WTC11 (cell line): ENCODE results near the gene PCSK7. TPM values are rescaled to one million over a fixed set of nuclear protein-coding genes. Genes with fewer than 3 reads are reported as not detected.

ENCODE experiments used
- ATAC-seq: fragments of 200-7000 bp; cut with Tn5 transposase; 2 replicates; pipeline ENCODE4 v1.10.0; 2021; ENCODE audit warnings: mild to moderate bottlenecking, moderate library complexity
- CTCF ChIA-PET: fragments of 300-600 bp; sonication (Branson Sonifier 250); formaldehyde crosslinking; loops from one replicate; lab custom pipeline; 2021; ENCODE audit warnings: antibody characterized with exemption; lab: Charles Lee
- POLR2A ChIA-PET: fragments of 350-600 bp; sonication (Branson Sonifier 250); formaldehyde crosslinking; loops from one replicate; lab custom pipeline; 2021; ENCODE audit warnings: antibody characterized with exemption; lab: Charles Lee
- DNase-seq: peaks from one replicate; pipeline ENCODE4 v3.0.0; 2021; ENCODE audit warnings: low spot score
- H3K27ac Mint-ChIP-seq: 2 replicates; pipeline ENCODE4 v1.8.0; 2021; ENCODE audit warnings: mixed read lengths
- H3K27me3 Mint-ChIP-seq: 2 replicates; pipeline ENCODE4 v1.8.0; 2021; ENCODE audit warnings: low read depth, mild to moderate bottlenecking, moderate library complexity, mixed read lengths
- H3K36me3 Mint-ChIP-seq: 2 replicates; pipeline ENCODE4 v1.8.0; 2021; ENCODE audit warnings: mixed read lengths
- H3K4me1 Mint-ChIP-seq: 2 replicates; pipeline ENCODE4 v1.8.0; 2022; ENCODE audit warnings: mixed read lengths
- H3K4me3 Mint-ChIP-seq: 2 replicates; pipeline ENCODE4 v1.8.0; 2021; ENCODE audit warnings: mild to moderate bottlenecking, moderate library complexity, mixed read lengths
- H3K9me3 Mint-ChIP-seq: 2 replicates; pipeline ENCODE4 v1.8.0; 2021; ENCODE audit warnings: mixed read lengths
- E2F4 ChIP-seq: sonication (generic); formaldehyde crosslinking; IDR thresholded peaks from 2 replicates; pipeline ENCODE4 v1.8.1; 2022; ENCODE audit warnings: low read depth, mild to moderate bottlenecking, moderate library complexity, missing genetic modification reagents, borderline replicate concordance
- ELF4 ChIP-seq: sonication (generic); formaldehyde crosslinking; IDR thresholded peaks from 2 replicates; pipeline ENCODE4 v1.8.1; 2022; ENCODE audit warnings: low read depth, mild to moderate bottlenecking, moderate library complexity, missing genetic modification reagents
- EMX1 ChIP-seq: fragments of 250-450 bp; sonication (Bioruptor Pico); IDR thresholded peaks from 2 replicates; pipeline ENCODE4 v1.8.0; 2021; ENCODE audit warnings: mild to moderate bottlenecking
- ERG ChIP-seq: fragments of 250-450 bp; sonication (Bioruptor Pico); IDR thresholded peaks from 2 replicates; pipeline ENCODE4 v1.8.0; 2021; ENCODE audit warnings: mild to moderate bottlenecking
- GTF2I ChIP-seq: fragments of 250-450 bp; sonication (Bioruptor Pico); conservative IDR thresholded peaks from 2 replicates; pipeline ENCODE4 v1.4.0; 2021; ENCODE audit warnings: mild to moderate bottlenecking
- HMGA2 ChIP-seq: fragments of 250-450 bp; sonication (Bioruptor Pico); IDR thresholded peaks from 2 replicates; pipeline ENCODE4 v1.4.0; 2021; ENCODE audit warnings: mild to moderate bottlenecking, moderate library complexity
- IRF2 ChIP-seq: sonication (generic); formaldehyde crosslinking; IDR thresholded peaks from 2 replicates; pipeline ENCODE4 v1.8.0; 2022; ENCODE audit warnings: low read depth, missing genetic modification reagents, borderline replicate concordance
- NFYB ChIP-seq: sonication (generic); formaldehyde crosslinking; conservative IDR thresholded peaks from 2 replicates; pipeline ENCODE4 v1.8.0; 2022; ENCODE audit warnings: low read depth, missing genetic modification reagents
- PRDM15 ChIP-seq: sonication (generic); formaldehyde crosslinking; IDR thresholded peaks from 2 replicates; pipeline ENCODE4 v1.8.0; 2022; ENCODE audit warnings: missing genetic modification reagents
- PRRX2 ChIP-seq: fragments of 250-450 bp; sonication (Bioruptor Pico); IDR thresholded peaks from 2 replicates; pipeline ENCODE4 v1.8.0; 2021; ENCODE audit warnings: mild to moderate bottlenecking
- RORB ChIP-seq: fragments of 250-450 bp; sonication (Bioruptor Pico); IDR thresholded peaks from 2 replicates; pipeline ENCODE4 v1.9.0; 2021; ENCODE audit warnings: mild to moderate bottlenecking
- SMAD3 ChIP-seq: sonication (generic); formaldehyde crosslinking; IDR thresholded peaks from 2 replicates; pipeline ENCODE4 v1.8.0; 2022; ENCODE audit warnings: missing genetic modification reagents, mild to moderate bottlenecking, borderline replicate concordance
- TCF7 ChIP-seq: sonication (generic); formaldehyde crosslinking; IDR thresholded peaks from 2 replicates; pipeline ENCODE4 v1.8.0; 2022; ENCODE audit warnings: mild to moderate bottlenecking, low read depth, missing genetic modification reagents, moderate library complexity
- ZNF121 ChIP-seq: sonication (generic); formaldehyde crosslinking; IDR thresholded peaks from 2 replicates; pipeline ENCODE4 v1.8.0; 2023; ENCODE audit warnings: missing genetic modification reagents
- ZNF232 ChIP-seq: sonication (generic); formaldehyde crosslinking; IDR thresholded peaks from 2 replicates; pipeline ENCODE4 v1.8.0; 2022; ENCODE audit warnings: mild to moderate bottlenecking, missing genetic modification reagents
- ZNF263 ChIP-seq: sonication (generic); formaldehyde crosslinking; IDR thresholded peaks from 2 replicates; pipeline ENCODE4 v1.8.1; 2022; ENCODE audit warnings: low read depth, mild to moderate bottlenecking, moderate library complexity, missing genetic modification reagents
- ZNF281 ChIP-seq: sonication (generic); formaldehyde crosslinking; IDR thresholded peaks from 2 replicates; pipeline ENCODE4 v1.8.0; 2023; ENCODE audit warnings: mild to moderate bottlenecking, missing genetic modification reagents
- ZNF423 ChIP-seq: fragments of 250-450 bp; sonication (Bioruptor Pico); IDR thresholded peaks from 2 replicates; pipeline ENCODE4 v2.1.2; 2022; ENCODE audit warnings: mild to moderate bottlenecking, moderate library complexity
- total RNA-seq: library from RNA; stranded (reverse); gene quantifications from 3 replicates; pipeline ENCODE4 v1.2.3, GENCODE V29; 2021

Gene PCSK7
- total RNA-seq, 1 experiment from 2014 or later = 48.9 TPM

- POLR2A ChIA-PET = no interaction called here
- CTCF ChIA-PET = interaction anchor here (5.9 kb wide), 1 partner anchor 14 kb away, joined by 48 read pairs; the partner anchor contains the start of gene SIDT2
- no peak for DNase-seq
- Mint-ChIP-seq H3K4me1 (peaks cover 16% of the 10 kb centered on the region), H3K36me3 (no peaks in the 10 kb centered on the region), H3K9me3 (no peaks in the 10 kb centered on the region), H3K27me3 (no peaks in the 10 kb centered on the region), H3K4me3 (no peak overlapping the region), H3K27ac (no peak overlapping the region)
- ATAC-seq = no peak
- TF ChIP-seq HMGA2 (CRISPR knock-in tag) (no peak), TCF7 (no peak)
Observed at GRCh38 chr11:117194267-117194666, 37.6 kb downstream of the PCSK7 start.

GRCh38 chr11:117193130-117194020, 38.5 kb downstream of the PCSK7 start:
- H3K27ac Mint-ChIP-seq = no peak overlapping the region; the same call in 1 of the 2 replicates
- no peaks in the 10 kb centered on the region for H3K9me3 Mint-ChIP-seq
- CTCF ChIA-PET = interaction anchor here (5.9 kb wide), 1 partner anchor 13 kb away, joined by 48 read pairs; the partner anchor contains the start of gene SIDT2
- H3K36me3 Mint-ChIP-seq = 0 out of 2 replicates have a peak, but pooled peaks cover 2% of the 10 kb centered on the region
- H3K27me3 Mint-ChIP-seq = no peaks in the 10 kb centered on the region
- TF ChIP-seq ZNF281 (CRISPR knock-in tag) (no peak), SMAD3 (CRISPR knock-in tag) (no peak), ZNF232 (CRISPR knock-in tag) (no peak)
- H3K4me1 Mint-ChIP-seq = peaks cover 11% of the 10 kb centered on the region
- no peak overlapping the region for H3K4me3 Mint-ChIP-seq
- POLR2A ChIA-PET = no interaction called here
- ATAC-seq (no peak), DNase-seq (no peak)

- H3K36me3 Mint-ChIP-seq = 0 out of 2 replicates have a peak, but pooled peaks cover 2% of the 10 kb centered on the region
- ChIA-PET POLR2A (no interaction called here), CTCF (interaction anchor here (5.9 kb wide), 1 partner anchor 12 kb away, joined by 48 read pairs; the partner anchor contains the start of gene SIDT2)
- no peaks in the 10 kb centered on the region for H3K27me3 Mint-ChIP-seq
- no peaks in the 10 kb centered on the region for H3K9me3 Mint-ChIP-seq
- peaks cover 2% of the 10 kb centered on the region for H3K4me1 Mint-ChIP-seq
- TF ChIP-seq ZNF263 (CRISPR knock-in tag) = no peak
- TF ChIP-seq ZNF121 (CRISPR knock-in tag) = no peak
- no peak overlapping the region for H3K4me3 Mint-ChIP-seq
- ATAC-seq (no peak), DNase-seq (no peak)
- H3K27ac Mint-ChIP-seq = no peak overlapping the region
Observed at GRCh38 chr11:117192401-117192875, 39.4 kb downstream of the PCSK7 start.

- no peak for ATAC-seq
- POLR2A ChIA-PET = interaction anchor here (1.4 kb wide), 1 partner anchor 13 kb away, joined by 4 read pairs; the partner anchor contains the start of gene SIDT2
- no peaks in the 10 kb centered on the region for H3K4me1 Mint-ChIP-seq
- DNase-seq = no peak
- H3K27me3 Mint-ChIP-seq = no peaks in the 10 kb centered on the region
- 0 out of 2 replicates have a peak, but pooled peaks cover 2% of the 10 kb centered on the region for H3K36me3 Mint-ChIP-seq
- H3K27ac Mint-ChIP-seq = no peak overlapping the region
- H3K9me3 Mint-ChIP-seq = no peaks in the 10 kb centered on the region
- CTCF ChIA-PET = interaction anchor here (1.5 kb wide), 1 partner anchor 11 kb away, joined by 9 read pairs; no protein-coding TSS in a partner anchor
- no peak overlapping the region for H3K4me3 Mint-ChIP-seq
- no peak for TF ChIP-seq ERG
- TF ChIP-seq PRDM15 (CRISPR knock-in tag) = no peak
- TF ChIP-seq ZNF423 = no peak
- no peak for TF ChIP-seq GTF2I
- no peak for TF ChIP-seq EMX1 (CRISPR knock-in tag)
- no peak for TF ChIP-seq NFYB (CRISPR knock-in tag)
- no peak for TF ChIP-seq E2F4
- no peak for TF ChIP-seq RORB (CRISPR knock-in tag)
- no peak for TF ChIP-seq ELF4 (CRISPR knock-in tag)
- TF ChIP-seq IRF2 (CRISPR knock-in tag) = no peak
- no peak for TF ChIP-seq PRRX2 (CRISPR knock-in tag)
Observed at GRCh38 chr11:117191680-117192400, 40.0 kb downstream of the PCSK7 start.
